Upper lobe of left lung (tissue), 6 donors: ENCODE measurements around the gene SFMBT1. TPM values are rescaled to one million over a fixed set of nuclear protein-coding genes. Genes with fewer than 3 reads are reported as not detected.

Source experiments
- ATAC-seq, 2 donors: fragments of 200-7000 bp; cut with Tn5 transposase; one replicate each; pipeline ENCODE4 v1.9.1; 2022; ENCODE audit warnings: mild to moderate bottlenecking in 2 of 2, moderate library complexity in 2 of 2; ENCODE audit not compliant: low FRiP score in 2 of 2
- DNase-seq, 2 donors: peaks; one replicate each; pipeline ENCODE4 v3.0.0-alpha.2; 2019 to 2020
- H3K27ac ChIP-seq, 4 donors: fragments of 200-600 bp; sonication (generic); one replicate each; pipeline ENCODE4 v1.5.1; 2016 to 2019
- H3K27me3 ChIP-seq, 4 donors: fragments of 200-600 bp; sonication (generic); one replicate each; pipeline ENCODE4 v1.5.1; 2017 to 2019
- H3K36me3 ChIP-seq, 4 donors: fragments of 200-600 bp; sonication (generic); one replicate each; pipeline ENCODE4 v1.5.1; 2016 to 2019
- H3K4me1 ChIP-seq, 4 donors: fragments of 200-600 bp; sonication (generic); one replicate each; pipeline ENCODE4 v1.5.1; 2018 to 2019
- H3K4me3 ChIP-seq, 4 donors: fragments of 200-600 bp; sonication (generic); one replicate each; pipeline ENCODE4 v1.5.1; 2017 to 2019; ENCODE audit warnings: mild to moderate bottlenecking in 2 of 4, moderate library complexity in 1 of 4
- H3K9me3 ChIP-seq, 4 donors: fragments of 200-600 bp; sonication (generic); one replicate each; pipeline ENCODE4 v1.5.1; 2018 to 2019
- CTCF ChIP-seq, 6 experiments: fragments of 450-650 bp in 4 of 6; fragments of 200-600 bp in 2 of 6; sonication (generic) in 2 of 6; IDR thresholded peaks; one replicate each; pipeline ENCODE4 v1.5.1; 2016 to 2019; ENCODE audit warnings: antibody characterized with exemption in 6 of 6
- EP300 ChIP-seq, 4 donors: sonication (generic); formaldehyde crosslinking; IDR thresholded peaks; one replicate each; pipeline ENCODE4 v1.5.1; 2017; ENCODE audit warnings: antibody characterized with exemption in 4 of 4, control low read depth in 2 of 4
- POLR2A ChIP-seq, 4 donors: fragments of 450-650 bp; IDR thresholded peaks; one replicate each; pipeline ENCODE4 v1.5.1; 2016 to 2017; ENCODE audit warnings: antibody characterized with exemption in 4 of 4, mild to moderate bottlenecking in 2 of 4
- POLR2AphosphoS5 ChIP-seq, 2 donors: sonication (generic); formaldehyde crosslinking; IDR thresholded peaks; one replicate each; pipeline ENCODE4 v1.5.1; 2017; ENCODE audit warnings: antibody characterized with exemption in 2 of 2
- WGBS, 2 donors: methylation state at CpG; one replicate each; pipeline ENCODE4 v1.1.5; 2017 to 2018; 5-methylcytosine and 5-hydroxymethylcytosine counted together
- total RNA-seq, 6 donors: library from RNA; depleted of rRNA in 4 of 6; stranded (reverse); fragments of >200 nt in 4 of 6; gene quantifications; one replicate each; pipeline versions ENCODE4 v1.1.0 to v1.2.1, GENCODE V29; 2016 to 2021
- donor health status: DM: no; HTN: no; CAD: no; lungs with moderate emphysema.
- donor health status: DM: no; HTN: yes; CAD: no; lungs with severe emphysema.

The SFMBT1 gene
- total RNA-seq, 6 donors from 2014 or later = 12.8 to 69.9 (median 32.9) TPM

DNA sequence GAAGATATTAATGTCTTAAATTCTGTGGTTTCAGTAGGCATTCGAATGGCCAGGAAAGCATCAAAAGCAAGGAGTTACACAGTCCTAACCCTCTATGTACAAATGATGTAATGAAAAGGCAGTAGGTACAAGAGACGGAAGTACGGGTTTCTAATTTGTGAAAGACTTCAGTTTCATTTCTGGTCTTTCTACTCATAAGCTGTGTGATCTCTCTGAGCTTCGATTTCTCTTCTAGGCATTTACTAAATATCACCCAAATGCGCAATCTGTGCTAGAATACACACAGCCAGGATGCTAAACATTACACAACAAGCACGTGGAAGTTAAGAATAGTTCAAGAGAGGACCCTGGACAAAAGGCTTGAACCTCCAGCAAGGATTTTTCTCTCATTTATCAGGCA is 130.6 kb downstream of the SFMBT1 start:
- H3K4me3 ChIP-seq = no peak overlapping the region
- peak in 1 of 2 donors; percentile 60 for ATAC-seq
- H3K27ac ChIP-seq = no peak overlapping the region
- H3K27me3 ChIP-seq = no peaks in the 10 kb centered on the region
- TF ChIP-seq POLR2A (IDR thresholded peaks at IDR 0.05) = no peak
- TF ChIP-seq CTCF (IDR thresholded peaks at IDR 0.05) = no peak
- 69 to 83% methylated on average over 6 of the region's 6 CpGs for WGBS, 2 donors
- H3K9me3 ChIP-seq = no peaks in the 10 kb centered on the region
- H3K4me1 ChIP-seq = no peaks in the 10 kb centered on the region
- H3K36me3 ChIP-seq = peaks cover 0 to 53% (median 23%) of the 10 kb centered on the region in 4 donors
- DNase-seq = no peak

- H3K36me3 ChIP-seq = peaks cover 0 to 42% (median 20%) of the 10 kb centered on the region in 4 donors
- no peak overlapping the region for H3K4me3 ChIP-seq
- H3K27me3 ChIP-seq = no peaks in the 10 kb centered on the region
- H3K9me3 ChIP-seq = no peaks in the 10 kb centered on the region
- H3K27ac ChIP-seq = no peak overlapping the region
- DNase-seq (no peak), ATAC-seq (no peak)
- no peaks in the 10 kb centered on the region for H3K4me1 ChIP-seq
- 87 to 88% methylated on average over 9 of the region's 9 CpGs for WGBS, 2 donors
- no peak for TF ChIP-seq POLR2AphosphoS5 (IDR thresholded peaks at IDR 0.05)
- TF ChIP-seq CTCF (IDR thresholded peaks at IDR 0.05) = no peak
- no peak for TF ChIP-seq EP300 (IDR thresholded peaks at IDR 0.05)
- TF ChIP-seq POLR2A (IDR thresholded peaks at IDR 0.05) = no peak
These were observed 132.8 kb downstream of the SFMBT1 start for GRCh38 chr3:52912885-52913731.

GRCh38 chr3:52910823-52911222 is 135.1 kb downstream of the SFMBT1 start:
- Histone ChIP-seq H3K36me3 (peaks cover 5 to 56% (median 24%) of the 10 kb centered on the region in 4 donors), H3K27me3 (no peaks in the 10 kb centered on the region), H3K27ac (no peak overlapping the region), H3K4me1 (no peaks in the 10 kb centered on the region), H3K4me3 (no peak overlapping the region), H3K9me3 (no peaks in the 10 kb centered on the region)
- ATAC-seq (no peak), DNase-seq (no peak)
- WGBS, 2 donors = 95% methylated on average over 6 of the region's 6 CpGs
- TF ChIP-seq POLR2A (IDR thresholded peaks at IDR 0.05) (no peak), POLR2AphosphoS5 (IDR thresholded peaks at IDR 0.05) (no peak), CTCF (IDR thresholded peaks at IDR 0.05) (no peak), EP300 (IDR thresholded peaks at IDR 0.05) (no peak)

DNA sequence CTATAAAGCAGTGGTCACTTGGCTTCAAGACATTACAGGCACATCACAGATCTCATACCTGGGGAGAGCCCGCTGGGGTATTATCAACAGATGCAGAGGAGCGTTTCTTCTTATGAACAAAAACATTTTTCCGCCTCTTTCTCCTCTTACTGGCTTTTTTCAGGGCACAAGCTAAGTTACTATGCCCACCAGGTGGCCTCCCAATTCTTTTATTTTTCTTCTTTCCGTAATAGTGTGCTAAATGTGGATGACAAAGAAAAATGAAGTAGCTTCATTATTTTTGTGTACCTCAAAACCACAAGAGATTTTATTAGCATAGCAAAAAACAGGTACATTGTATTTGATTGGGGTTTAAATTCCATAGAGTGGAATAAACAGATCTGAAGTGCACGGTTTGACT is 138.4 kb downstream of the SFMBT1 start:
- H3K4me1 ChIP-seq = no peaks in the 10 kb centered on the region
- TF ChIP-seq EP300 (IDR thresholded peaks at IDR 0.05) = no peak
- no peak for TF ChIP-seq POLR2AphosphoS5 (IDR thresholded peaks at IDR 0.05)
- TF ChIP-seq CTCF (IDR thresholded peaks at IDR 0.05) = no peak
- no peak for TF ChIP-seq POLR2A (IDR thresholded peaks at IDR 0.05)
- H3K27me3 ChIP-seq = no peaks in the 10 kb centered on the region
- DNase-seq = no peak
- H3K9me3 ChIP-seq = no peaks in the 10 kb centered on the region
- whole genome bisulfite sequencing, 2 donors = 88 to 93% methylated on average over 5 of the region's 5 CpGs
- H3K36me3 ChIP-seq = peaks cover 5 to 52% (median 15%) of the 10 kb centered on the region in 4 donors
- H3K4me3 ChIP-seq = no peak overlapping the region
- H3K27ac ChIP-seq = no peak overlapping the region
- ATAC-seq = no peak

DNA sequence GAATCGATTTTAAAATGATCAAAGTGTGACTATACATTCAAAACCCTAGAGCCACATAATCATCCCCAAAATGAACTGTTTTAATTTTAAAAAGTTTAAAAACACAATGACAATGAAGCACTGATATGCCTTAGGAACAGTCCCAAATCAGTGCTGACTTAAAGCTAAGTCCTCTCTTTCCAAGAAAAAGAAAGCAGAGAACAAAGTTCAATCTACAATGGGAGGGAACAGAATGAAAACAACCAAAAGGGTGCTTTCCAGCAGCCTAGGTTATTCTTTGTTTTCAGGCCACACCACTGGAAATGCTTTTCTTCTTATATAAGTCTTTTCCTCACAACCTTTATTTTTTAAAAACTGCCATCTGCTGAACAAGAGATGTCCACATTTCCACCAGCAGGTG is 141.3 kb downstream of the SFMBT1 start:
- no peak for TF ChIP-seq POLR2A (IDR thresholded peaks at IDR 0.05)
- TF ChIP-seq POLR2AphosphoS5 (IDR thresholded peaks at IDR 0.05) = no peak
- no peak for TF ChIP-seq EP300 (IDR thresholded peaks at IDR 0.05)
- TF ChIP-seq CTCF (IDR thresholded peaks at IDR 0.05) = no peak
- Histone ChIP-seq H3K27me3 (no peaks in the 10 kb centered on the region), H3K9me3 (no peaks in the 10 kb centered on the region), H3K36me3 (peaks cover 0 to 34% (median 9%) of the 10 kb centered on the region in 4 donors), H3K4me1 (no peaks in the 10 kb centered on the region), H3K4me3 (no peak overlapping the region), H3K27ac (no peak overlapping the region)
- no peak for ATAC-seq
- no peak for DNase-seq
- 77 to 86% methylated on average over 1 of the region's 1 CpG for WGBS, 2 donors
